ENCODE data around the gene DHX30.

The DHX30 gene

GRCh38 chr3:47870702-47871260 is 67.8 kb downstream of the DHX30 start:
- no peak for DNase-seq (ENCODE audit: extremely low read depth, low read depth)
- H3K4me3 ChIP-seq (replicated peaks; ENCODE audit: low read depth, low read length): no peak overlapping the region
- no peak for TF ChIP-seq CTCF (IDR thresholded peaks at IDR 0.05; ENCODE audit: low read depth, low read length, missing control alignments)

DNA sequence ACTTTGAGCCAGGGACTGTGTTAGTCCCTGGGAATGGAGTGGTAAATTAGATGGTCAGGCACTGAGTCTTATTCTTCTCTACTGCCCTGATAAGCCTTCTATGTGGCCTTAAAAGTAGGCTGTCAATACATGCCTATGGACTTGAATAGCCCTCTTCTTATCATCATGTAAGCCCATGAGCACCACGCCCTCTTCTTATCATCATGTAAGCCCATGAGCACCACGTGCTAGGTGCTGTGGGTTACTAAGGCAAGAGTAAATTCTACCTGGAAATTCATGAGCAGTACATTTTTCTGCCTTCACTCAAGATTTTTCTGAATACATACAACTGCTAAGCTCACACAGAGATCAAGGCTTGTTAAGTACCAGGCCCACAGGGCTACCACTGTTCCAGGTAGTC is 68.5 kb downstream of the DHX30 start:
- no peak for TF ChIP-seq CTCF (IDR thresholded peaks at IDR 0.05; ENCODE audit: low read depth, low read length, missing control alignments)
- no peak for DNase-seq (ENCODE audit: extremely low read depth, low read depth)
- H3K4me3 ChIP-seq (replicated peaks; ENCODE audit: low read depth, low read length): no peak overlapping the region

GRCh38 chr3:47872916-47873315 is 70.0 kb downstream of the DHX30 start:
- no peak overlapping the region for H3K4me3 ChIP-seq (replicated peaks; ENCODE audit: low read depth, low read length)
- TF ChIP-seq CTCF (IDR thresholded peaks at IDR 0.05; ENCODE audit: low read depth, low read length, missing control alignments): no peak
- no peak for DNase-seq (ENCODE audit: extremely low read depth, low read depth)

GRCh38 chr3:47874438-47874837 is 71.5 kb downstream of the DHX30 start:
- no peak overlapping the region for H3K4me3 ChIP-seq (replicated peaks; ENCODE audit: low read depth, low read length)
- DNase-seq (ENCODE audit: extremely low read depth, low read depth): no peak
- no peak for TF ChIP-seq CTCF (IDR thresholded peaks at IDR 0.05; ENCODE audit: low read depth, low read length, missing control alignments)

DNA sequence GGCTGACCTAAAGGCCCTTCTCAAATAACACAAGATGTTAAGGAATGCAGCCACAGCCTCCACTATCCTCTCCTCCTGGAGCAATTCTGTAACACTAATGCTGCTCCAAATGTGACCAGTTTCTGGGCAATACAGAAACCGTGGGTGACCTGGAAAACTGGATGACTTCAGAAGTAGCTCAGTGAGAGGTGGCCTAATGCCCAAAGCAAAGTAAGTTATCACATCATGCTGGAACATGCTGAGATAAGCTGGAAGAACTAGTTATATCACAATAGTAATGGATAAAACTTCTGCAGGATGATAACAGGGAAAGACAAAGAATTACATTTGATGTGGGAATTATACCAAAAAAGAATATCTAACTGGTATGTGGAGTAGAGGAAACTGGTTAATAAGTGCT is 72.0 kb downstream of the DHX30 start:
- H3K4me3 ChIP-seq (replicated peaks; ENCODE audit: low read depth, low read length): no peak overlapping the region
- TF ChIP-seq CTCF (IDR thresholded peaks at IDR 0.05; ENCODE audit: low read depth, low read length, missing control alignments): no peak
- DNase-seq (ENCODE audit: extremely low read depth, low read depth): no peak

GRCh38 chr3:47877290-47877689 is 74.4 kb downstream of the DHX30 start:
- H3K4me3 ChIP-seq (replicated peaks; ENCODE audit: low read depth, low read length): no peak overlapping the region
- DNase-seq (ENCODE audit: extremely low read depth, low read depth): no peak
- no peak for TF ChIP-seq CTCF (IDR thresholded peaks at IDR 0.05; ENCODE audit: low read depth, low read length, missing control alignments)

- TF ChIP-seq CTCF (IDR thresholded peaks at IDR 0.05; ENCODE audit: low read depth, low read length, missing control alignments): no peak
Observed at GRCh38 chr3:47877719-47878118, 74.8 kb downstream of the DHX30 start.

More at GRCh38 chr3:47877719-47878118, 74.8 kb downstream of the DHX30 start:
- no peak overlapping the region for H3K4me3 ChIP-seq (replicated peaks; ENCODE audit: low read depth, low read length)
- no peak for DNase-seq (ENCODE audit: extremely low read depth, low read depth)
